Gastrocnemius medialis (tissue), 4 donors: ENCODE measurements around the gene EIF1AY. TPM values are rescaled to one million over a fixed set of nuclear protein-coding genes. Genes with fewer than 3 reads are reported as not detected.
A peak's percentile ranks its signal among the peaks of the same experiment; 100 is the strongest.

ENCODE experiments used
- ATAC-seq, 2 donors: fragments of 150-250 bp; one replicate each; pipeline ENCODE4 v1.9.1; 2016
- DNase-seq, 2 donors: peaks; one replicate each; pipeline ENCODE4 v3.0.0-alpha.2; 2019
- H3K27ac ChIP-seq, 4 donors: fragments of 200-600 bp; sonication (generic); 1 replicate in 1 of 4; 2 replicates in 3 of 4; pipeline ENCODE4 v1.5.1; 2016 to 2018; ENCODE audit warnings: mild to moderate bottlenecking in 2 of 4, moderate library complexity in 1 of 4
- H3K27me3 ChIP-seq, 3 donors: fragments of 200-600 bp; sonication (generic) in 2 of 3; 1 replicate in 1 of 3; 2 replicates in 2 of 3; pipeline versions ENCODE4 v1.5.1 to v1.6.0; 2016 to 2019; ENCODE audit warnings: mild to moderate bottlenecking in 1 of 3, moderate library complexity in 1 of 3
- H3K36me3 ChIP-seq, 2 donors: fragments of 200-600 bp; sonication (generic) in 1 of 2; one replicate each; pipeline ENCODE4 v1.5.1; 2017 to 2018
- H3K4me1 ChIP-seq, 2 donors: fragments of 200-600 bp; sonication (generic) in 1 of 2; one replicate each; pipeline ENCODE4 v1.5.1; 2016 to 2017; ENCODE audit warnings: mild to moderate bottlenecking in 2 of 2
- H3K4me3 ChIP-seq, 4 donors: fragments of 200-600 bp; sonication (generic) in 3 of 4; 1 replicate in 1 of 4; 2 replicates in 3 of 4; pipeline ENCODE4 v1.5.1; 2016 to 2019; ENCODE audit warnings: mild to moderate bottlenecking in 2 of 4
- H3K9me3 ChIP-seq, 3 donors: fragments of 200-600 bp; sonication (generic) in 2 of 3; 1 replicate in 1 of 3; 2 replicates in 2 of 3; pipeline ENCODE4 v1.5.1; 2016 to 2019
- POLR2A ChIP-seq, 2 donors: fragments of 450-650 bp; IDR thresholded peaks; one replicate each; pipeline ENCODE4 v1.6.1; 2017; ENCODE audit warnings: antibody characterized with exemption in 2 of 2, mild to moderate bottlenecking in 2 of 2, moderate library complexity in 2 of 2
- in situ Hi-C, 4 donors: fragments of 200-750 bp; cut with MboI; loops; one replicate each; pipeline versions ENCODE4 v1.15.0 to v1.8.0; 2017; ENCODE audit warnings: low sequenced_read_pairs in 4 of 4
- intact Hi-C: fragments of 100-400 bp; cut with DNase I; formaldehyde crosslinking; loops from one replicate; pipeline ENCODE4 v1.15.1; 2023; ENCODE audit warnings: low total_unique reads
- total RNA-seq, 4 donors: library from RNA; depleted of rRNA; stranded (reverse); fragments of >200 nt; gene quantifications; one replicate each; pipeline versions ENCODE4 v1.1.0 to v1.2.3, GENCODE V29; 2016
- TF ChIP-seq, protein P1 (sequence below), 5 experiments: fragments of 450-650 bp in 3 of 5; fragments of 200-600 bp in 2 of 5; sonication (generic) in 2 of 5; IDR thresholded peaks in 4 of 5; conservative IDR thresholded peaks in 1 of 5; 1 replicate in 4 of 5; 2 replicates in 1 of 5; pipeline ENCODE4 v1.5.1; 2016 to 2019; ENCODE audit warnings: antibody characterized with exemption in 5 of 5, mild to moderate bottlenecking in 3 of 5, moderate library complexity in 3 of 5

EIF1AY gene
- total RNA-seq, 4 donors from 2014 or later: 56.3 to 62.4 TPM; not detected in 2

DNA sequence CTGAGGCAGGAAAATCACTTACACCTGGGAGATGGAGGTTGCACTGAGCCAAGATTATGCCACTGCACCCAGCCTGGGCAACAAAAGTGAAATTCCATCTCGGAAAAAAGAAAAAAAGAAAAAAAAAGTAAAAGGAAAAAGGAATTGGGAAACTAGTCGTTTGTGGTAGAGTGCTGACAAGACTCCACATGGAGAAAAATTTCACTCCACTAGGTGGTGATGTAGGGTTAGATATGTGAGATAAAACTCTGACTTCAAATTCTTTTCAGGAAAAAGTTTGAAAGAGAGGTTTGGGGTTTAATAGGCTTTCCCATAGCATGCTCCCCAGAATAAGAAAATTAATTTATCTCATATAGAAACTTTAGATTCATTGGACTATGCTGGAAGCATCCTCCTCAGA lies 16.9 kb upstream of the EIF1AY start:
- Histone ChIP-seq H3K36me3 (no peaks in the 10 kb centered on the region), H3K4me3 (no peak overlapping the region), H3K27me3 (no peaks in the 10 kb centered on the region), H3K9me3 (no peaks in the 10 kb centered on the region), H3K4me1 (peaks cover 0 to 10% of the 10 kb centered on the region in 2 donors), H3K27ac (no peak overlapping the region)
- ATAC-seq (no peak), DNase-seq (no peak)
- intact Hi-C loops (no loop called here), in situ Hi-C loops (loop anchor here in 1 of 4 donors (25.0 kb wide), 1 partner anchor 821 kb away; the partner anchor contains the start of gene KDM5D)
- TF ChIP-seq, protein P1, sequence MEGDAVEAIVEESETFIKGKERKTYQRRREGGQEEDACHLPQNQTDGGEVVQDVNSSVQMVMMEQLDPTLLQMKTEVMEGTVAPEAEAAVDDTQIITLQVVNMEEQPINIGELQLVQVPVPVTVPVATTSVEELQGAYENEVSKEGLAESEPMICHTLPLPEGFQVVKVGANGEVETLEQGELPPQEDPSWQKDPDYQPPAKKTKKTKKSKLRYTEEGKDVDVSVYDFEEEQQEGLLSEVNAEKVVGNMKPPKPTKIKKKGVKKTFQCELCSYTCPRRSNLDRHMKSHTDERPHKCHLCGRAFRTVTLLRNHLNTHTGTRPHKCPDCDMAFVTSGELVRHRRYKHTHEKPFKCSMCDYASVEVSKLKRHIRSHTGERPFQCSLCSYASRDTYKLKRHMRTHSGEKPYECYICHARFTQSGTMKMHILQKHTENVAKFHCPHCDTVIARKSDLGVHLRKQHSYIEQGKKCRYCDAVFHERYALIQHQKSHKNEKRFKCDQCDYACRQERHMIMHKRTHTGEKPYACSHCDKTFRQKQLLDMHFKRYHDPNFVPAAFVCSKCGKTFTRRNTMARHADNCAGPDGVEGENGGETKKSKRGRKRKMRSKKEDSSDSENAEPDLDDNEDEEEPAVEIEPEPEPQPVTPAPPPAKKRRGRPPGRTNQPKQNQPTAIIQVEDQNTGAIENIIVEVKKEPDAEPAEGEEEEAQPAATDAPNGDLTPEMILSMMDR (IDR thresholded peaks at IDR 0.05 in 4 of 5, conservative IDR thresholded peaks at IDR 0.05 in 1 of 5): peak in 1 of 5 experiments; percentile 32
- no peak for TF ChIP-seq POLR2A (IDR thresholded peaks at IDR 0.05)

DNA sequence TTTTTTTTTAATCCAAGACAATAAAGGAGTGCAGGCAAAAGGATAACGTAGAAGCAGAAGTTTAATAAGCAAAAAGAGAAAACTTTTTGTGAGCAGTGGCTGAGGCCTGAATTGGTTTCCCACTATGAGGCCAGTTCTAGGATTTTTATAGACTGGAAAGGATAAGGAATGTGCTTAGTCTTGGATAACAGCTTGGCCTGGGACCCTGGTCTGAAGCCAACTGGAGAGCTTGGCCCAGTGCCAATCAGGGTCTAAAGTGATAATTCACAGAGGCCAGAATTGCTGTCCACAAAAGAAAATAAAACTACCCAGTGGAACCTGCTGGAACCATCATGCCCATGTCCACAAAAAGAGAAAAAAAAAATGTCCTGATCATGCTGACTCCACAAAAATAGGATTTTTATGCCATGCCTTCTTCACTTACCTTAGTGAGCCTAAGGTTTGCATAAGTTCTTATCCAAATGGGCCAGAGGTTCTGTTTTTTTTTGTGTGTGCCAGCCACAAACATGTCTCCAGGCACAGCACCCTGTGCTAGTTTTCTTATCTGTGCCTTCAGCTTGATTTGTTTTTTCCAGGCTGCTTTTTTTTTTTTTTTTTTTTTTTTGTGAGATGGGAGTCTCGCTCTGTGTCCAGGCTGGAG lies 15.6 kb upstream of the EIF1AY start:
- ATAC-seq: peak in 1 of 2 donors; percentile 39
- H3K4me3 ChIP-seq: no peak overlapping the region
- no peaks in the 10 kb centered on the region for H3K36me3 ChIP-seq
- H3K9me3 ChIP-seq: no peaks in the 10 kb centered on the region
- peaks cover 0 to 10% of the 10 kb centered on the region in 2 donors for H3K4me1 ChIP-seq
- H3K27ac ChIP-seq: peak overlapping the region in 2 of 4 donors; percentile 56 to 63
- no peaks in the 10 kb centered on the region for H3K27me3 ChIP-seq
- intact Hi-C loops: no loop called here
- in situ Hi-C loops: loop anchor here in 1 of 4 donors (25.0 kb wide), 1 partner anchor 823 kb away; the partner anchor contains the start of gene KDM5D
- no peak for DNase-seq
- TF ChIP-seq, protein P1 (IDR thresholded peaks at IDR 0.05 in 4 of 5, conservative IDR thresholded peaks at IDR 0.05 in 1 of 5): no peak
- TF ChIP-seq POLR2A (IDR thresholded peaks at IDR 0.05): no peak

DNA sequence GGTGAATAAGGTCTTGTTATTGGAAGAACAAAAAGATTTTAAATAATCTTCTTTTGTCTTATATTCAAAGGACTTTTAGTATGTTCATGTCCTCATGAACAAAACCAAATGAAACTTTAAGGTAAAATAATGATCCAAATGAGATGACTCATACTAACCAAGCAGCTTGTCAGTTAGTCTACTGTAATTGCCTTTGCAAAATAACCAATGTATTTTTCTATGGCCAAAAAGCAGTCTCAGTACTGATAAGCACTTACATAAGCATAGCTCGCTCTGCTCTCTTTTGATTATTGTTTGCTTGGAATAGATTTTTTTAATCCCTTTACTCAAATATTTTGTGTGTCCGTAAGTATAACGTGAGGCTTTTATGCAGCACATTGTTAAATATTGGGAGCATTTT lies 4.3 kb upstream of the EIF1AY start:
- no peak overlapping the region for H3K27ac ChIP-seq
- in situ Hi-C loops: loop anchor here in 1 of 4 donors (10.0 to 25.0 kb wide), 2 partner anchors 834 to 1007 kb away; partner anchors contain the start of gene KDM5D

DNA sequence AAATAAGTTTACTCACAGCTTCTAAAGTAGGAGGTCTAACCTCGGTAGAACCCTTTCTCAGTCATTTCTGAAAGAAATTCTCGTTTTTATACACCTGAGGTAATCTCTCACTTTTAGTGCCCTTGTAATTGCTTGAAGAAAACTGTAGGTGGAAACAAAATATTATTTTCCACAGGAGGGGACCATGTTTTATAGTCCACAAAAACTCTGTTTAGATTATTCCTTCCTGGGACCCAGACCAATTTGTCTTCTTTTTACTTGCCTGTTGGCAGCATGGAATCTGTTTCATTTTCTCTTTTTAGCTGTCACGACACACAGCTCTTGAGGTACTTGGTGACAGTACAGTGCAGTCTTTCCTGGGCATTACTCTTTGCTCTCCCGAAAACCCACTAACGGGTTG lies 930 bp downstream of the EIF1AY start:
- Histone ChIP-seq H3K36me3 (no peaks in the 10 kb centered on the region), H3K4me1 (peaks cover 0 to 14% of the 10 kb centered on the region in 2 donors), H3K9me3 (no peaks in the 10 kb centered on the region), H3K27ac (peak overlapping the region in 2 of 4 donors; percentile 94 to 97), H3K4me3 (peak overlapping the region in 2 of 4 donors; percentile 59 to 70), H3K27me3 (no peaks in the 10 kb centered on the region)
- in situ Hi-C loops (loop anchor here in 1 of 4 donors (10.0 kb wide), 1 partner anchor 1012 kb away; no protein-coding TSS in a partner anchor), intact Hi-C loops (no loop called here)
- TF ChIP-seq POLR2A (IDR thresholded peaks at IDR 0.05): no peak
- TF ChIP-seq, protein P1 (IDR thresholded peaks at IDR 0.05 in 4 of 5, conservative IDR thresholded peaks at IDR 0.05 in 1 of 5): no peak
- DNase-seq (no peak), ATAC-seq (no peak)

More for the DNA sequence above, 4.3 kb upstream of the EIF1AY start:
- no peaks in the 10 kb centered on the region for H3K9me3 ChIP-seq
- H3K4me1 ChIP-seq: peaks cover 0 to 7% of the 10 kb centered on the region in 2 donors
- no peak for TF ChIP-seq POLR2A (IDR thresholded peaks at IDR 0.05)
- TF ChIP-seq, protein P1 (IDR thresholded peaks at IDR 0.05 in 4 of 5, conservative IDR thresholded peaks at IDR 0.05 in 1 of 5): no peak
- no peaks in the 10 kb centered on the region for H3K27me3 ChIP-seq
- DNase-seq (no peak), ATAC-seq (no peak)
- no peak overlapping the region for H3K4me3 ChIP-seq
- no peaks in the 10 kb centered on the region for H3K36me3 ChIP-seq
- intact Hi-C loops: no loop called here
